Kidney epithelial cell (primary cell): ENCODE data around the gene NEK8. TPM values are rescaled to one million over a fixed set of nuclear protein-coding genes. Genes with fewer than 3 reads are reported as not detected.

ENCODE experiments used
- DNase-seq: peaks from one replicate; pipeline ENCODE4 v3.0.0-alpha.2; 2010; ENCODE audit warnings: low read depth
- H3K27me3 ChIP-seq: 2 replicates; pipeline ENCODE4 v1.6.0; 2011; ENCODE audit warnings: low read length; ENCODE audit not compliant: control insufficient read depth, insufficient read depth
- H3K36me3 ChIP-seq: 2 replicates; pipeline ENCODE4 v1.5.1; 2011; ENCODE audit warnings: low read length; ENCODE audit not compliant: control insufficient read depth, insufficient read depth
- H3K4me3 ChIP-seq: 2 replicates; pipeline ENCODE4 v1.5.1; 2011; ENCODE audit warnings: low read depth, mild to moderate bottlenecking, control low read depth, low read length
- total RNA-seq: library from RNA; depleted of rRNA; stranded (reverse); fragments of >200 nt; gene quantifications from 2 replicates; pipeline ENCODE4 v1.2.3, GENCODE V29; 2015
- TF ChIP-seq, protein P1 (sequence below): IDR thresholded peaks from 2 replicates; pipeline ENCODE4 v1.5.1; 2011; ENCODE audit warnings: mild to moderate bottlenecking, moderate library complexity, low read length, control low read depth, inconsistent platforms; ENCODE audit not compliant: insufficient read depth, poor library complexity, severe bottlenecking

The NEK8 gene
- total RNA-seq, 1 donor from 2014 or later, result 4.3 TPM

DNA sequence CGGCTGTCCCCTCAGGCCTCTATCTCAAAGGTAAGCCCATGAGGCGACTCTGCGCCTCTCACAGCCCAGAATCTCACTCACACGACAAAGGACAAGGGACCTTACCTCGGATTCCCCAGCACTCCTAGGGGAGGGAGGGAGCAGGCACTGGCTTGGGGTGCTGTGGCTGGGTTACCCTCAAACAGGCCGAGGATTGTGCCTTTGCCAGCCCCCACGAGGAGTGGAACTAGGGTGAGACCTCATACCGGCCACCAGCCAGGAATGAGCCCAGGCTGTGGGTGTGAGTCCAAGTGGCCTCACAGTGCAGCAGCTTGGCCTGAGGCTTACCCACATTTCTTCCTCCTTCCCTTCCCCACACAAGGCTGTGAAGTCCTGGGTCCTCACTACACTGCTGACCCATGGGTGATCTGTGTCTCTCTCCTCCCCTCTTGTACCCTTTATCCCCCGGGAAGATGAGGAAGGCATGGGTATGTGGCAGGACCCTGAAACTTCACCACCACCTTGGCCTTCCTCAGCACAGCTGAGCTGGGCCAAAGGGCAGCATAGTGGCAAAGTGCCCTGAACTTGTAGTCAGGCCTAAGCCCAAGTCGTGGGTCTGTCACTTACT, 22.8 kb upstream of the NEK8 start:
- H3K4me3 ChIP-seq, result no peak overlapping the region
- DNase-seq, result no peak
- no peaks in the 10 kb centered on the region for H3K27me3 ChIP-seq
- TF ChIP-seq, protein P1, sequence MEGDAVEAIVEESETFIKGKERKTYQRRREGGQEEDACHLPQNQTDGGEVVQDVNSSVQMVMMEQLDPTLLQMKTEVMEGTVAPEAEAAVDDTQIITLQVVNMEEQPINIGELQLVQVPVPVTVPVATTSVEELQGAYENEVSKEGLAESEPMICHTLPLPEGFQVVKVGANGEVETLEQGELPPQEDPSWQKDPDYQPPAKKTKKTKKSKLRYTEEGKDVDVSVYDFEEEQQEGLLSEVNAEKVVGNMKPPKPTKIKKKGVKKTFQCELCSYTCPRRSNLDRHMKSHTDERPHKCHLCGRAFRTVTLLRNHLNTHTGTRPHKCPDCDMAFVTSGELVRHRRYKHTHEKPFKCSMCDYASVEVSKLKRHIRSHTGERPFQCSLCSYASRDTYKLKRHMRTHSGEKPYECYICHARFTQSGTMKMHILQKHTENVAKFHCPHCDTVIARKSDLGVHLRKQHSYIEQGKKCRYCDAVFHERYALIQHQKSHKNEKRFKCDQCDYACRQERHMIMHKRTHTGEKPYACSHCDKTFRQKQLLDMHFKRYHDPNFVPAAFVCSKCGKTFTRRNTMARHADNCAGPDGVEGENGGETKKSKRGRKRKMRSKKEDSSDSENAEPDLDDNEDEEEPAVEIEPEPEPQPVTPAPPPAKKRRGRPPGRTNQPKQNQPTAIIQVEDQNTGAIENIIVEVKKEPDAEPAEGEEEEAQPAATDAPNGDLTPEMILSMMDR, result no peak
- H3K36me3 ChIP-seq, result peaks cover under 1% of the 10 kb centered on the region

DNA sequence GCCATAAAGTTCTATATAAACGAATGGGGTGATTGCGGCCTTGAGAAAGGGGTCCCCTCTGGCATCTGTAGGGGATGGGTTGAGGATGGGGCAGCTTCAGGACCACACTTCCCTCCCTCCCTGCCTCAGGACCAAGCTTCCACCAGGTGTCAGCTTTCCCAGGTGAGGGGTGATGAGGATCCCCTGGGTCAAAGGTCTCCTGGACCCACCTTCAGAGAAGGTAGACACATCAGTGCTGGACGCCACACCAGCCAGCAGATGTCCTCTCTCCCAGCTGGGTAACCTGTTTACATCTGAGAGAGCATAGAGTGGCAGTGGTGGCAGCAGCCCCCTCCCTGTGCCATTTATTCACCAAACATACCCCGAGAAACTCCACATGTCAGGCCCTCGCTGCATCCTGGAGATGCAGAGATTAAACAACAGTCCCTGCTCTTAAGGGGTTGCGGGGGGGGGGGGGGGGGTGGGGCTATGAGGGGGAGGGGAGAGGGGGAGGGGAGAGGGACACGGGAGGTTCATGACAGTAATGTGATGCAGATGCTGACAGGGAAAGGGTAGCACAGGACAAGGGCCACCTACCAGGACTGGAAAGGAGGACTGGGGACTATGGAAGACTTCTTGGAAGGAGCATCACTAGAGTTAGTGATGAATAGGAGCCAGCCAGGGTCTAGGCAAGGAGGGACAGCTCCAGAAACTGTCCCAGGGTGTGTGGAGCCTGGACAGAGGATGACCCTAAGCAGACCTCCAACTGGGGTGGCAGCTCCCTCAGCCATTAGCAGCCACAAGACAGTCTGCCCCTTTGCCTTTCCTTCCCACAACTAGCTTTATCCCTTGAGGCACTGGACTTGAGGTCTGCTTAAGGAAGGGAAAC, 21.9 kb upstream of the NEK8 start:
- no peaks in the 10 kb centered on the region for H3K36me3 ChIP-seq
- H3K4me3 ChIP-seq, result no peak overlapping the region
- TF ChIP-seq, protein P1, result no peak
- H3K27me3 ChIP-seq, result no peaks in the 10 kb centered on the region
- DNase-seq, result no peak

DNA sequence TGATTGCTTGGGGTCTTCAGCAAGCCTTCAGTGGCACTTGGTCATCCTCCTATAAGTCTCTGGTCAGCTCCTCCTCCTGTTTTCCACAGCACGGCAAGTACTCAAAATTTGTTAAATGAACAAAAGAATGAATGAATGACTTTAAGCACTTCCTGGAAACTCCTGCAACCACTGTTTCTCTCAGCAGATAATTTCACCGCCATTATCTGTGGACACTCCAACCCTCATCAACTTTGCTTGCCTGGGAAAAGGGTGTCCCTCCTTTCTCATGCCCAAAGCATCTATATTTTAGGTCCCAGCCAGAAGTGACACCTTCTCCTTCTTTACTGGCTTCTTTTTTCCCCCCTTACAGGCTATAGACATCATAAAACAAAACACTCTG, 21.3 kb upstream of the NEK8 start:
- Histone ChIP-seq H3K36me3 (no peaks in the 10 kb centered on the region), H3K4me3 (no peak overlapping the region), H3K27me3 (no peaks in the 10 kb centered on the region)
- TF ChIP-seq, protein P1, result no peak
- DNase-seq, result no peak

DNA sequence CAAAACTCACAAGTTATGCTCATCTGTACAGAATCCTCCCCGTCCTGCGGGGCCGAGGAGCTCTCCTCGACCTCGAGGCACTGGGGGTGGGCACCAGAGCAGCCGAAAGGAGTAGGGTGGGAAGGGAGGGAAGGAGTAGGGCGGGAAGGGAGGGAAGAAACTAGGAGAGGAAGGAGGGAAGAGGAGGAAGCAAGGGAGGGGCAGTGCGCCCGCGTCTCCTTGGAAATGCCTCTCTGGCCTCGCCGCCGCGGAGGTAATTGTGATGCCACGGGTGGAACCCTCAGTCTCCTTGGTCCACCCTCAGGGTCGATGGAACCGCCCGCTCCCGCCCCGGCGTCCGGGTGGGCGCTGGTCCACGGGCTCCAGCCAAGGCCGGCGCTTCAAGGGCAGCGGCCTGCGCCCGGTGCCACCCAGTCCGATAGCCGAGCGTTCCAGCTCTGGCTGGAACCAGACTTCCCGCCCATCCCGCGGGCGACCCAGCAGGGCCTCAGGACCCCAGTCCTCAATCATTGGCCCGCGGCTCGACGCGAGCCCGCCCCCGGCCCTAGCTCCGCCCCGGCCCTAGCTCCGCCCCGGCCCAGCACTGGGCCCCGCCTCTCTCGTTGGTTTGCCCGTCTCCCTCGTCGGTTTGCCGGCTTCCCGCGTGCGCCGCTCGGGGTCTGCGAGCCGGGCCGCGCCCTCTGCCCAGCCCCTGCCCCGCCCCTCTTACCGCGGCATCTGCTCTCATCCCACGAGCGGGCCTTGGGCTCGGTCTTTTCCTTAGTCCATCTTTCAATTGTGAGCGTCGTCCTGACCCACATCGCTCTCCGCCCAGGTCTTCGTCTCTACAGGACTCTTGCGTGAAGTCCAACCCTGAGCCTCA, 17.5 kb upstream of the NEK8 start:
- no peak for DNase-seq
- Histone ChIP-seq H3K4me3 (peak overlapping the region; percentile 47), H3K27me3 (no peaks in the 10 kb centered on the region), H3K36me3 (peaks cover 9% of the 10 kb centered on the region)
- TF ChIP-seq, protein P1, result peak; percentile 23

DNA sequence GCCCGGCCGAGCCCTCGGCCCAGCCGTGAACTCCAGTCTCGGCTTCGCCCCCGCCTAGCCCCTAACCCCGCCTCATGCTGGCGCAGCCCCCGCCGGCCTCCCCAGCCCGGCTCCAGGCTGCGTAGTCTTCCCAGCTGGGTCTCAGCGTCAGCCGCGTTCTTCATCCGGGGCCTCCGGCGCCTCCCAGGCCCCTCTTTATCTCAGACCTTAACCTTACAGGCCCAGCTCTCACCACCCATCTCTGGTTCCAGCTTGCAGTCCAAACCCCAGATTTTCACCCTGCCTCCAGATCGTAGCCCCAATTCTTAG, 16.9 kb upstream of the NEK8 start, which contains the start of gene PROCA1:
TSS of gene PROCA1 (minus strand) at position 166 of the 309 bp plus-strand sequence. CDS start 228 bp downstream, outside the sequence.
- TF ChIP-seq, protein P1, result no peak
- H3K36me3 ChIP-seq, result peaks cover 9% of the 10 kb centered on the region

More for the DNA sequence above, 16.9 kb upstream of the NEK8 start, which contains the start of gene PROCA1:
- Histone ChIP-seq H3K4me3 (peak within 1 kb of the TSS; percentile 47), H3K27me3 (no peaks in the 10 kb centered on the region)
- DNase-seq, result no peak
